GM18502 (cell line): ENCODE data around the gene PANK2.
"Not testable (repeated sequence)": the region's sequence is repeated elsewhere in the genome, so short reads cannot be mapped to it uniquely, and the experiment has no call there.

Experiments used
- ATAC-seq: cut with Tn5 transposase; IDR thresholded peaks from one replicate; pipeline ENCODE4 v1.9.1; 2021; ENCODE audit warnings: mild to moderate bottlenecking; ENCODE audit not compliant: unreplicated experiment, poor library complexity

The PANK2 gene

DNA sequence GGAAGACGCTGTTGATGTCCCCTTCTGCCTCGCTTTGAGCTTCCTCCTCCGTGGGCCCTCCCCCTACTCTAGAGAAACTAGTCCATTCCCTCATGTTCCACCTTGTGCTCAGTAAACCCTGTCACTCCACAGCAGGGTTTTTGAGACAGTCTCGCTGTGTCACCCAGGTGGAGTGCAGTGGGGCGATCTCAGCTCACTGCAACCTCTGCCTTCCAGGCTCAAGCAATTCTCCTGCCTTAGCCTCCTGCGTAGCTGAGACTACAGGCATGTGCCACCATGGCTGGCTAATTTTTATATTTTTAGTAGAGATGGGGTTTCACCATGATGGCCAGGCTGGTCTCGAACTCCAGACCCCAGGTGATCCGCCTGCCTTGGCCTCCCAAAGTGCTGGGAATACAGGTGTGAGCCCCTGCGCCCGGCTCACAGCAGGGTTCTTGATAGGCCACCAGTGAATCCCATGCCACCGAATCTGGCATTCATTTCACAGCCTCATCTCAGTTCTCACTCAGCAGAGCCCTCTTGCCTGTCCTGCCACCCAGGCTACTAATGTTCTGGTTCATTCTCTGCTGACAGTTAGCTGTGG, 36.0 kb downstream of the PANK2 start:
- no peak for ATAC-seq

- ATAC-seq = no peak
These were observed 36.9 kb downstream of the PANK2 start for GRCh38 chr20:3925899-3926638.

DNA sequence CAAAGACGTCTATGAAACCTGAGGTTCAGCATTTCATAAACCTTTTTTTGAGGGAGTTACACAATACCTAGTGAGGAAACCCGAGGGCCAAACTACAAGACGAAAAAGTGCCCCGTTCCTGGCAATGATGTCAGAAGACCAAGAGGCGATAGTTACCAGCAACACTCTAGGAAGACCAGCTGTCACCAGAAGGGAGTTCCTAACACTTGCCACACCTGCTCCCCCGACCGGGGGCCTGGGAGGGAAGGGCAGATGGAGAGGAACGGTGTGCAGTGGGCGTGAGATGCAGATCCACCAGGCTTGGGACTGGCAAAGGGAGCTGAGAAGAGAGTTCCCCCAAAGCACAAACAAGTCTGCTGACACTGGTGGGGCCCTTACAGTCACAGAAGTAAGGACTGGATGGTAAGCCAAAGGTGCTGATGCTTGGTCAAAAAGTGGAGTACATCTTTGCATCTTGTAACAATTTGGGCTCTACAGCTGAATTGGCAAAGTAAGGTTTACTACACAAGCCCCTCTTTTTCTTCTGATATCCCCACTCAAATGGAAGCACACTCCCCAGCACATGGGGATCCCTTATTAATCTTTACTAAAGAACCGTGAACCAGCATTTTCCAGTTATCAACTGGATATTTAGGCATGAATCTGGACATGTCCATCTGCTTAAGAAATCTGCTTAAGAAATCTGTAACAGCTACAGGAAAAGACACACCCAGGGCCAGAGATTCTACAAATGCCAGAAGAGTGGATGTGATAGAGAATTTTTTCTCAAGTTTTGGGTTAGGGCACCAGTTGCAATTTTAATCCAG, 38.5 kb downstream of the PANK2 start:
- ATAC-seq = no peak

GRCh38 chr20:3929713-3930060, 40.5 kb downstream of the PANK2 start:
- ATAC-seq = no peak

DNA sequence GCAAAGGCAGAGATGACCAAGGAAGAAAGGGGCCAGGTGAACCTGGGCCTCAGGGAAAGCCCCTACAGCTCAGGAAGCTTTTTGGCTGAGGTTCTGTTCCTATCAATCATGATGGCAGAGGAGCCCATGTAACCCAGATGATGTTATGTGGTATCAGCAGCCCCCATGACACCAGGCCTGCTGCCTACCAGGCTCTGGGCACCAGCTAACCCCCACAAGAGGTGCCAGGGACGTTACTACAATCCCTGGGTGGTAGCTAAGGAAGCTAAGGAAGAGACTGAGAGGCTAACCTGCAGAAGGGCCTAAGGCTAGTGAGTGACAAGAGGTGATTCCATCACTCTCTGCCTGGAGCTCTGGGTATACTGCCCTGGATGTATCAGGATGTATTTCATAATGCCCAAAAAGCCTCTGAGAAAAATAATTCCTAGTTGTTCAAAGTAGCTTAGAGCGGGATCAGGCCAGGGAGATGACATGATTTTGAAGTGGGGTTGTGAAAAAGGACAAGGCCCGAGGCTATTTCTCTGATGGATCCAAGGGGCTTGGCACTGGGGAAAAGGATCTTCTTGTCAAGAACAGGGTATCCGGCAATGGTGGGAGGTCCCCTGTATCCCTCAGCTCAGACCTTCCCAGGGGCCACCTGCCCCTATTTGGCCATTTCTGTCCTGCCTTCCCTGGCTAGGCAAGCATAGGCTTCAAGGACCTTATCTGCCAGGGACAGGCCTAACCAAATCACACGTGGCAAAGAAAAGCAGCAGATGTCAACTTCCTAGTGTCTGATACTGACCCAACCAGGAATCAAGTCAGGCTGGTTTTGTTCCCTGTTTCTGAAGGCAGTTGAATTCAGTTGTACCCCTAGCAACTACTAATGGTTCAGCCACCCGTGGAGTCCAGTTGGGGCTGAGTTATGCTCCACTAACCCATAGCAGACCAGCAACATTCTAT, 41.3 kb downstream of the PANK2 start:
- no peak for ATAC-seq

DNA sequence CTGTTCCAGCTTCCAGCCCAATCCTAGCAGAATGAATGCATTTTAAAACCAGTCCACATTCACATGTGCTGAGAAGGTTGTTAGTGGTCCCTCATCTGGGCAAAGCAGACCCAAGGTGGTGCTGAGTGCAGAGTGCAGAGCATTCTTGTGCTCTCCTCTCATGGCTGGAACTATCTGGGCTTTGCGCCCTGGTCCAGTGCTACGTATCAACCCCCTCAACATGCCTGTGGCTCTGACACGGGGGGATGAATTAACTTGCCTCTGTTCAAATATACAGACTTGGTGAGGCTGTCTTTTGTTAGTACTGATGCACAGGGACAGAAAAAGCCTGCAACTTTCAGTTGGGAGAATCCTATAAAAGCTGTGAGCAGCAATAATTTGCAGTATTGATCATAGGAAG, 42.5 kb downstream of the PANK2 start:
- no peak for ATAC-seq

DNA sequence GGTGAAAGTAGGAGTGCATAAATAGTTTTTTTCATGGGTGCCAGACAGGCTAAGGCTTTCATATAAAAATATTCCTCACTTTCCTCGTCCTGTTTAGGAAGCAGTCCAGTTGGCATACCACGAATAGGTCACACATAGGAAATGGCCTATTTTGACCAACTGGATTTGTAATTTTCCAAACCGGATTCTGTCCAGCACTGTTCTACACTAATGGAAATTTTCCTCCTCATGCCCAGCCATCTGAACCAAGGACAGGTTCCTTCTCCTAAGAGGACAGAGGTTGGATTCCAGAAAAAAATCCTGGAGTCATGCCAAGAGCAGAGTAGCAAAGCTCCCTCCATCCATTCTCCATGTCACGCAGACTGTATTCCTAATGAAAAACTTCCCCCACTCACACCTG, 43.1 kb downstream of the PANK2 start:
- no peak for ATAC-seq

DNA sequence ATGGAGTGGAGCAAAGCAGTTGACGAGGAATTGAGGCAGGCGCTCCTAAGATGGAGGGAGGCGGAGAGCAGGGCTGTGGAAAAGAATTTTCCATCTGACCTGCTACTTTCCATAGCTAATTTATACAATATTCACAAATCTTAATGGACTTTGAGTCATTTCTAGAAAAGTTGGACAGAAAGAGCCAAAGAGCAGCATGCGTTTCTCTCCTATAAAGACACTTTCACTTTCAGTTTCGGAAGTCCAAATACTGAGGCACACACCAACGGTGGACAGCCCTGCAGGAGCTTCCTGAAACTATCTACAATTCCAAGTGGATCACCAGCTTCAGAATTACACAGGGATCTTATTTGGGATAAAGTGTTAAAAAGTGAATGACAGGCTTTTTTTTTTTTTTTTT, 43.5 kb downstream of the PANK2 start:
- ATAC-seq = no peak

- ATAC-seq = no peak
These were observed 44.0 kb downstream of the PANK2 start for GRCh38 chr20:3933218-3933617.

GRCh38 chr20:3934624-3935023, 45.4 kb downstream of the PANK2 start:
- ATAC-seq = no peak

- ATAC-seq = no peak
These were observed 46.2 kb downstream of the PANK2 start for GRCh38 chr20:3935295-3935955.

DNA sequence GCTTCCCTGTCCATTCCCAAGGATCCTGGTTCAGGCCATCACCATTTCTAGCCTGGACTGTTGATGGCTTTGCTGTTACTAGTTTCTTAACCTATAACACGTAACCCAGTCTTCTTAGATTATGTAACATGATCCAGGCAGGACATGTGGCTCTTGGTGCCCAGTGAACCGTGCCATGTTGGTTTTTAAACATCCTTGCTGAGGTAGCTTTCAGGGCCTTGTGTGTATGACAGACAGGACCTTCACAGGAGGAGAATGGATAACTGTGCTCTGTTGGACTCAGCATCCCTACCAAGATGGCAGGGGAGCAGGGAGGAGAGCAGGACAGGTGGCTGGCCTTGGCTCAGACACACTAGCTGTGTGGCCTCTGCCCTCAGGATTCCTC, 46.8 kb downstream of the PANK2 start:
- ATAC-seq = no peak

- no peak for ATAC-seq
These were observed 48.4 kb downstream of the PANK2 start for GRCh38 chr20:3937618-3938017.

DNA sequence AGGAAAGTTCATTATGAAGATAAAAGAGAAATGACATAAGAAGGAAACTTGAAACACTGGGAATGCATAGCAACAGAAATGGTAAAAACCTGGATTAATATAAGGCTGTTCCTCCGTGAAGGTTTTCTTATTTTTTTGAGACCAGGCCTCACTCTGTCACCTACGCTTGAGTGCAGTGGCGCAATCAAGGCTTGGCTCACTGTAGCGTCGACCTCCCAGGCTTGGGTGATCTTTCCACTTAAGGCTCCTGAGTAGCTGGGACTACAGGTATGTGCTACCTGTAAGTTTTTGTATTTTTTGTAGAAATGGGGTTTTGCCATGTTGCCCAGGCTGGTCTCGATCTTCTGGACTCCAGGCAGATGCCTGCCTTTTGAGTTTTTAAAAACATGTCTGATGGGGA, 51.7 kb downstream of the PANK2 start:
- no peak for ATAC-seq

- not testable (repeated sequence) for ATAC-seq
These were observed 57.5 kb downstream of the PANK2 start for GRCh38 chr20:3946666-3947065.

DNA sequence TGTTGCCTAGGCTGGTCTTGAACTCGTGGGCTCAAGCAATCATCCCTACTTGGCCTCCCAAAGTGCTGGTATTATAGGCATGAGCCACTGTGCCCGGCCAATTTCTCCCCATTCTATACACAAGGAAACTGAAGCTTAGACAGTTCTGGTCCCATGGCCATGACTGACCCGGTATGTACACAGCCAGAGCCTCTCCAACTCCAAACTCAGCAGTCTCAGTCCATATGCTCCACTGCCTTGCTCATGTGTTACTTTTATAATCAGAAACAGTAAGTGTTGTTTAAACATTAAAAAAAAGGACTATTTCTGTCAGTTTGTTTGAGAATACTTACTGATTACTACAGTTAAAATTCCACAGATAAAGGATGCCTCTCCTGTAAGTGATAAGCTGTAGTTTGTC, 75.5 kb downstream of the PANK2 start:
- no peak for ATAC-seq

GRCh38 chr20:3966571-3966970, 77.4 kb downstream of the PANK2 start:
- ATAC-seq = no peak

DNA sequence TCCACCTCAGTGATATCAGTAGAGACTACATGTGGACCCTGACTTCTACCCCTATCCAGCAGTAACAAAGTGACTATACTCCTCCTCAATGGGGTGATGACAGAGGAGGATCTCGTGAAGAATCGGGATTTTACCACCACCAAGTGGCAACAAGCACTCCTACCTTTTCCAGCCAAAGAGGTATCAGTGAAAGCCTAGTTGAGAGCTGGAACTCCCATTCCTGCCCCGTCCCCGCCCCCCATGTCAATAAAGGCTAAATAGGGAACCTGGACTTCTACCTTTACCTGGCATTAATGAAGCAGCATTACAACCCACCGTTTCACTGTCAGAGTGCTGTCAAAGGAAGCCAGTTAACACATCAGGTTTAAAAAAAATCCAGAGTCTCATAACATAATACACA, 80.8 kb downstream of the PANK2 start:
- no peak for ATAC-seq

DNA sequence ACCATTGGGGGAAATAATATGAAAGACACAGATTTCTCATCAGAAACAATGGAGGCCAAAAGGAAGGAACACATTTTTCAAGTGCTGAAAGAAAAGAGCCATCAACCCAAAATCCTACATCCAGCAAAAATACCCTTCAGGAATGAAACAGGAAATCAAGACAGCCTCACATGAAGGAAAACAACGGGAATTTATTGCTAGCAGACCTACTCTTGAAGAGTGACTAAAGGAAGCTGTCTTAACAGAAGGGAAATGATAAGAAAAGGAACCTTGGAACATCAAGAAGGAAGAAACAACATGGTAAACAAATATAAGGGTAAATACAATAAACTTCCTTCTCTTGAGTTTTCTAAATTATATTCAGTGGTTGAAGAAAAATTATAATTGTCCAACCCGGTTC, 82.0 kb downstream of the PANK2 start:
- ATAC-seq = no peak

GRCh38 chr20:3972161-3972560, 83.0 kb downstream of the PANK2 start:
- no peak for ATAC-seq
